GM12878 (cell line): Measurements from ENCODE around the gene HPSE2.

Source experiments
- CTCF ChIP-seq, 3 experiments: IDR thresholded peaks in 2 of 3; conservative IDR thresholded peaks in 1 of 3; 2 replicates each; pipeline ENCODE4 v1.5.1; 2011; ENCODE audit warnings: low read depth in 3 of 3, low read length in 3 of 3, mild to moderate bottlenecking in 3 of 3, control low read depth in 2 of 3, moderate library complexity in 2 of 3, inconsistent platforms in 1 of 3, mixed read lengths in 1 of 3; ENCODE audit not compliant: control insufficient read depth in 2 of 3, insufficient read depth in 1 of 3; ENCODE audit errors: extremely low read depth in 1 of 3
- NFIC ChIP-seq: IDR thresholded peaks from 2 replicates; pipeline ENCODE4 v1.6.1; 2012; ENCODE audit warnings: low read depth, mild to moderate bottlenecking, inconsistent platforms, low read length, moderate library complexity
- PBX3 ChIP-seq: IDR thresholded peaks from 2 replicates; pipeline ENCODE4 v1.6.1; 2011; ENCODE audit warnings: mild to moderate bottlenecking, low read depth, low read length, moderate library complexity; ENCODE audit not compliant: insufficient replicate concordance
- POLR2AphosphoS2 ChIP-seq: IDR thresholded peaks from 2 replicates; pipeline ENCODE4 v1.6.1; 2011; ENCODE audit warnings: low read depth, mild to moderate bottlenecking, low read length, improper control_type of control experiment, moderate library complexity

- TF ChIP-seq NFIC (no peak), CTCF (IDR thresholded peaks at IDR 0.05 in 2 of 3, conservative IDR thresholded peaks at IDR 0.05 in 1 of 3; ENCODE audit: control insufficient read depth in 2 of 3, extremely low read depth in 1 of 3, insufficient read depth in 1 of 3, low read depth in 3 of 3, low read length in 3 of 3) (no peak), PBX3 (no peak), POLR2AphosphoS2 (no peak)
These were observed 721.9 kb downstream of the HPSE2 start for GRCh38 chr10:98513704-98514103.
